ENCODE measurements around the gene NTNG1.
A peak's percentile ranks its signal among the peaks of the same experiment; 100 is the strongest.
"Not testable (repeated sequence)": the region's sequence is repeated elsewhere in the genome, so short reads cannot be mapped to it uniquely, and the experiment has no call there.

Gene NTNG1
- 0 to 0.06 (median 0) reads per million in 9 experiments for total RNA-seq

- H3K4me3 Mint-ChIP-seq = peak within 1 kb of the TSS; percentile 84 to 86
- no peak for DNase-seq
- H3K4me1 Mint-ChIP-seq (ENCODE audit: low read depth in 2 of 2) = peaks cover 8 to 16% of the 10 kb centered on the region in 2 donors
- no peaks in the 10 kb centered on the region for H3K9me3 Mint-ChIP-seq
- peak; percentile 32 for ATAC-seq (replicated peaks)
- peak within 1 kb of the TSS in 1 of 2 donors; percentile 62 for H3K27ac Mint-ChIP-seq
- H3K36me3 Mint-ChIP-seq (ENCODE audit: insufficient read depth) = no peaks in the 10 kb centered on the region
- peaks cover 57 to 61% of the 10 kb centered on the region in 2 donors for H3K27me3 Mint-ChIP-seq
Measured at GRCh38 chr1:107140703-107141490, at the start of gene NTNG1. Gene NTNG1, plus strand, starts transcription at chr1:107141039.

GRCh38 chr1:107091418-107091817 is 49.4 kb upstream of the NTNG1 start:
- peaks cover 10 to 13% of the 10 kb centered on the region in 2 donors for H3K27me3 Mint-ChIP-seq
- H3K4me3 Mint-ChIP-seq = no peak overlapping the region

GRCh38 chr1:107093395-107093794 is 47.4 kb upstream of the NTNG1 start:
- H3K27ac Mint-ChIP-seq; DNase-seq; H3K36me3 Mint-ChIP-seq (ENCODE audit: insufficient read depth); H3K9me3 Mint-ChIP-seq; ATAC-seq (replicated peaks); H3K4me3 Mint-ChIP-seq; H3K4me1 Mint-ChIP-seq (ENCODE audit: low read depth in 2 of 2): not testable (repeated sequence)
- peaks cover 22 to 25% of the 10 kb centered on the region in 2 donors for H3K27me3 Mint-ChIP-seq

More at GRCh38 chr1:107091418-107091817, 49.4 kb upstream of the NTNG1 start:
- no peak overlapping the region for H3K27ac Mint-ChIP-seq
- ATAC-seq (replicated peaks) (no peak), DNase-seq (no peak)
- no peaks in the 10 kb centered on the region for H3K4me1 Mint-ChIP-seq (ENCODE audit: low read depth in 2 of 2)
- H3K36me3 Mint-ChIP-seq (ENCODE audit: insufficient read depth) = no peaks in the 10 kb centered on the region
- H3K9me3 Mint-ChIP-seq = no peaks in the 10 kb centered on the region

- no peaks in the 10 kb centered on the region for H3K36me3 Mint-ChIP-seq (ENCODE audit: insufficient read depth)
- H3K27me3 Mint-ChIP-seq = peaks cover 21 to 30% of the 10 kb centered on the region in 2 donors
- peaks cover 0 to 2% of the 10 kb centered on the region in 2 donors for H3K4me1 Mint-ChIP-seq (ENCODE audit: low read depth in 2 of 2)
- DNase-seq = no peak
- no peaks in the 10 kb centered on the region for H3K9me3 Mint-ChIP-seq
- ATAC-seq (replicated peaks) = no peak
- no peak overlapping the region for H3K4me3 Mint-ChIP-seq
- no peak overlapping the region for H3K27ac Mint-ChIP-seq
Measured at GRCh38 chr1:107095647-107096046, 45.2 kb upstream of the NTNG1 start.

- Mint-ChIP-seq H3K27me3 (peaks cover 28 to 32% of the 10 kb centered on the region in 2 donors), H3K36me3 (ENCODE audit: insufficient read depth) (no peaks in the 10 kb centered on the region), H3K27ac (no peak overlapping the region), H3K4me3 (no peak overlapping the region), H3K9me3 (no peaks in the 10 kb centered on the region), H3K4me1 (ENCODE audit: low read depth in 2 of 2) (peaks cover 0 to 2% of the 10 kb centered on the region in 2 donors)
- no peak for DNase-seq
- no peak for ATAC-seq (replicated peaks)
Measured at GRCh38 chr1:107096690-107097089, 44.1 kb upstream of the NTNG1 start.

GRCh38 chr1:107098961-107099360 is 41.9 kb upstream of the NTNG1 start:
- no peak for DNase-seq

GRCh38 chr1:107100331-107100984 is 40.4 kb upstream of the NTNG1 start:
- Mint-ChIP-seq H3K4me1 (ENCODE audit: low read depth in 2 of 2) (peaks cover 0 to 2% of the 10 kb centered on the region in 2 donors), H3K36me3 (ENCODE audit: insufficient read depth) (no peaks in the 10 kb centered on the region), H3K27me3 (peaks cover 24 to 30% of the 10 kb centered on the region in 2 donors), H3K9me3 (no peaks in the 10 kb centered on the region), H3K27ac (no peak overlapping the region), H3K4me3 (no peak overlapping the region)
- no peak for ATAC-seq (replicated peaks)
- no peak for DNase-seq

More at GRCh38 chr1:107098961-107099360, 41.9 kb upstream of the NTNG1 start:
- peaks cover 0 to 2% of the 10 kb centered on the region in 2 donors for H3K4me1 Mint-ChIP-seq (ENCODE audit: low read depth in 2 of 2)
- no peaks in the 10 kb centered on the region for H3K36me3 Mint-ChIP-seq (ENCODE audit: insufficient read depth)
- ATAC-seq (replicated peaks) = no peak
- H3K9me3 Mint-ChIP-seq = no peaks in the 10 kb centered on the region
- H3K27me3 Mint-ChIP-seq = peaks cover 29 to 30% of the 10 kb centered on the region in 2 donors
- H3K27ac Mint-ChIP-seq = no peak overlapping the region
- H3K4me3 Mint-ChIP-seq = no peak overlapping the region

- H3K27me3 Mint-ChIP-seq = peaks cover 8 to 10% of the 10 kb centered on the region in 2 donors
- no peaks in the 10 kb centered on the region for H3K4me1 Mint-ChIP-seq (ENCODE audit: low read depth in 2 of 2)
- no peak overlapping the region for H3K27ac Mint-ChIP-seq
- no peaks in the 10 kb centered on the region for H3K36me3 Mint-ChIP-seq (ENCODE audit: insufficient read depth)
- H3K4me3 Mint-ChIP-seq = no peak overlapping the region
- no peak for DNase-seq
- H3K9me3 Mint-ChIP-seq = no peaks in the 10 kb centered on the region
- no peak for ATAC-seq (replicated peaks)
Measured at GRCh38 chr1:107105914-107106313, 34.9 kb upstream of the NTNG1 start.

GRCh38 chr1:107110326-107110725 is 30.5 kb upstream of the NTNG1 start:
- Mint-ChIP-seq H3K27ac (no peak overlapping the region), H3K27me3 (peaks cover 2% of the 10 kb centered on the region in 2 donors), H3K4me1 (ENCODE audit: low read depth in 2 of 2) (no peaks in the 10 kb centered on the region), H3K4me3 (no peak overlapping the region), H3K36me3 (ENCODE audit: insufficient read depth) (no peaks in the 10 kb centered on the region), H3K9me3 (no peaks in the 10 kb centered on the region)
- DNase-seq (no peak), ATAC-seq (replicated peaks) (no peak)

GRCh38 chr1:107116306-107116790 is 24.5 kb upstream of the NTNG1 start:
- Mint-ChIP-seq H3K4me3 (no peak overlapping the region), H3K9me3 (peaks cover 0 to 6% of the 10 kb centered on the region in 2 donors), H3K27ac (no peak overlapping the region), H3K27me3 (peaks cover 8 to 36% of the 10 kb centered on the region in 2 donors), H3K36me3 (ENCODE audit: insufficient read depth) (no peaks in the 10 kb centered on the region), H3K4me1 (ENCODE audit: low read depth in 2 of 2) (no peaks in the 10 kb centered on the region)
- DNase-seq = no peak
- ATAC-seq (replicated peaks) = no peak

GRCh38 chr1:107122225-107122624 is 18.6 kb upstream of the NTNG1 start:
- H3K4me3 Mint-ChIP-seq = no peak overlapping the region
- ATAC-seq (replicated peaks) = no peak
- H3K36me3 Mint-ChIP-seq (ENCODE audit: insufficient read depth) = no peaks in the 10 kb centered on the region
- no peak overlapping the region for H3K27ac Mint-ChIP-seq
- no peak for DNase-seq
- peaks cover 0 to 19% of the 10 kb centered on the region in 2 donors for H3K27me3 Mint-ChIP-seq
- peaks cover 0 to 6% of the 10 kb centered on the region in 2 donors for H3K9me3 Mint-ChIP-seq
- no peaks in the 10 kb centered on the region for H3K4me1 Mint-ChIP-seq (ENCODE audit: low read depth in 2 of 2)

GRCh38 chr1:107123741-107124140 is 17.1 kb upstream of the NTNG1 start:
- Mint-ChIP-seq H3K27me3 (peaks cover 0 to 11% of the 10 kb centered on the region in 2 donors), H3K36me3 (ENCODE audit: insufficient read depth) (no peaks in the 10 kb centered on the region), H3K27ac (no peak overlapping the region), H3K4me1 (ENCODE audit: low read depth in 2 of 2) (no peaks in the 10 kb centered on the region), H3K9me3 (peaks cover 0 to 6% of the 10 kb centered on the region in 2 donors), H3K4me3 (no peak overlapping the region)
- ATAC-seq (replicated peaks) = no peak
- no peak for DNase-seq

- ATAC-seq (replicated peaks) (no peak), DNase-seq (no peak)
- Mint-ChIP-seq H3K4me1 (ENCODE audit: low read depth in 2 of 2) (no peaks in the 10 kb centered on the region), H3K36me3 (ENCODE audit: insufficient read depth) (no peaks in the 10 kb centered on the region), H3K27me3 (peaks cover 0 to 13% of the 10 kb centered on the region in 2 donors), H3K4me3 (no peak overlapping the region), H3K9me3 (peaks cover 0 to 6% of the 10 kb centered on the region in 2 donors), H3K27ac (no peak overlapping the region)
Measured at GRCh38 chr1:107124694-107125093, 16.1 kb upstream of the NTNG1 start.

Measured in effector memory CD8-positive, alpha-beta T cell (primary cell).